GM13976 (cell line): ENCODE measurements around the gene TLR8.

Experiments
- DNase-seq: peaks from one replicate; pipeline ENCODE4 v3.0.0; 2012; ENCODE audit warnings: low spot score
- CTCF ChIP-seq: IDR thresholded peaks from 2 replicates; pipeline ENCODE4 v1.5.1; 2012; ENCODE audit warnings: borderline replicate concordance, mild to moderate bottlenecking; ENCODE audit not compliant: insufficient read depth; ENCODE audit errors: extremely low read depth, missing control alignments, control extremely low read depth
- in situ Hi-C: fragments of 300-500 bp; cut with MboI; formaldehyde crosslinking; loops from one replicate; pipeline ENCODE4 v1.12.0; 2022; ENCODE audit warnings: low sequenced_read_pairs, mixed read lengths, inconsistent platforms; ENCODE audit not compliant: unreplicated experiment

TLR8 gene

GRCh38 chrX:12948495-12948894 lies 42.1 kb downstream of the TLR8 start:
- in situ Hi-C loops, result loop anchor here (10.0 kb wide), 1 partner anchor 536 kb away; no protein-coding TSS in a partner anchor
- no peak for DNase-seq

GRCh38 chrX:12949205-12949926 lies 42.9 kb downstream of the TLR8 start:
- in situ Hi-C loops, result loop anchor here (10.0 kb wide), 1 partner anchor 535 kb away; no protein-coding TSS in a partner anchor
- DNase-seq, result no peak
- no peak for TF ChIP-seq CTCF

More at GRCh38 chrX:12948495-12948894, 42.1 kb downstream of the TLR8 start:
- no peak for TF ChIP-seq CTCF

- DNase-seq, result no peak
- in situ Hi-C loops, result loop anchor here (10.0 kb wide), 1 partner anchor 535 kb away; no protein-coding TSS in a partner anchor
- TF ChIP-seq CTCF, result no peak
These were observed 43.7 kb downstream of the TLR8 start for GRCh38 chrX:12949927-12950656.

GRCh38 chrX:12950851-12951594 lies 44.6 kb downstream of the TLR8 start:
- DNase-seq, result no peak
- in situ Hi-C loops, result no loop called here
- TF ChIP-seq CTCF, result peak; percentile 77

GRCh38 chrX:12951595-12951975 lies 45.2 kb downstream of the TLR8 start:
- TF ChIP-seq CTCF, result no peak
- in situ Hi-C loops, result no loop called here
- DNase-seq, result no peak

- in situ Hi-C loops, result no loop called here
- no peak for TF ChIP-seq CTCF
- no peak for DNase-seq
These were observed 47.0 kb downstream of the TLR8 start for GRCh38 chrX:12953420-12953819.
